ENCODE data around the gene MORC3. TPM values are rescaled to one million over a fixed set of nuclear protein-coding genes. Genes with fewer than 3 reads are reported as not detected.
A peak's percentile ranks its signal among the peaks of the same experiment; 100 is the strongest.

The MORC3 gene
- total and polyA plus RNA-seq, 9 of the 15 experiments (the other 6 are each of a cell fraction or from before 2014, with no cell fraction given): 12.7 to 53.7 (median 36.0) TPM

DNA sequence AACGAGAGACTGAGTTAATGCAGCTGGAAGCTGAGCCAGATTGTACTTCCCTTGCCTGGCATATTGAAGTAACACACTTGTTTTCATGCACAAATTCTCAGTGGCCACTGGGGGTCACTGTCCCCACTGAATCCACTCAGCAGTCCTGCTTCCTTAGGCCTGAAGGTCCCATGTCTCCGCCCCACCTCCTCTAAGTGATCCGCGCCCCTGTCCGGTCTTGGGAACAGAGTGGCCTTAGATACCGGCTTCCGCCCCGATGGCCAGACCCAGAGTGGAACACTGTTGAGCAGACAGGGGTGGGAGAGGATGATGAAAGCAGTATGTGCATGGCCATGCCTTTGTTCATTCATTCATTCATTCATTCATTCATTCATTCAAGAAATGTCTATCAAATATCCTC is 100.0 kb downstream of the MORC3 start (continued):
- TF ChIP-seq SETDB1 (IDR thresholded peaks at IDR 0.05; ENCODE audit: low read length): no peak
- no peak for TF ChIP-seq KHSRP (IDR thresholded peaks at IDR 0.05)
- peak; percentile 88 to 96 for TF ChIP-seq RAD21 (CRISPR knock-in tag; conservative IDR thresholded peaks at IDR 0.05 in 1 of 2, IDR thresholded peaks at IDR 0.05 in 1 of 2)
- TF ChIP-seq POLR2AphosphoS2 (IDR thresholded peaks at IDR 0.05; ENCODE audit: low read length): peak; percentile 40; the same call in 1 of the 2 replicates
- peak; percentile 50; the same call in 1 of the 2 replicates for TF ChIP-seq KLF16 (IDR thresholded peaks at IDR 0.05)
- TF ChIP-seq ZNF436 (CRISPR knock-in tag; IDR thresholded peaks at IDR 0.05): no peak
- no peak for TF ChIP-seq CREB3L1 (IDR thresholded peaks at IDR 0.05; ENCODE audit: borderline replicate concordance, low read depth)
- TF ChIP-seq ETV5 (CRISPR knock-in tag; IDR thresholded peaks at IDR 0.05; ENCODE audit: low read depth): no peak
- TF ChIP-seq E2F3 (CRISPR knock-in tag; IDR thresholded peaks at IDR 0.05): no peak
- TF ChIP-seq SMAD1 (IDR thresholded peaks at IDR 0.05; ENCODE audit: low read depth, low read length, partially characterized antibody): no peak
- TF ChIP-seq, protein P1, sequence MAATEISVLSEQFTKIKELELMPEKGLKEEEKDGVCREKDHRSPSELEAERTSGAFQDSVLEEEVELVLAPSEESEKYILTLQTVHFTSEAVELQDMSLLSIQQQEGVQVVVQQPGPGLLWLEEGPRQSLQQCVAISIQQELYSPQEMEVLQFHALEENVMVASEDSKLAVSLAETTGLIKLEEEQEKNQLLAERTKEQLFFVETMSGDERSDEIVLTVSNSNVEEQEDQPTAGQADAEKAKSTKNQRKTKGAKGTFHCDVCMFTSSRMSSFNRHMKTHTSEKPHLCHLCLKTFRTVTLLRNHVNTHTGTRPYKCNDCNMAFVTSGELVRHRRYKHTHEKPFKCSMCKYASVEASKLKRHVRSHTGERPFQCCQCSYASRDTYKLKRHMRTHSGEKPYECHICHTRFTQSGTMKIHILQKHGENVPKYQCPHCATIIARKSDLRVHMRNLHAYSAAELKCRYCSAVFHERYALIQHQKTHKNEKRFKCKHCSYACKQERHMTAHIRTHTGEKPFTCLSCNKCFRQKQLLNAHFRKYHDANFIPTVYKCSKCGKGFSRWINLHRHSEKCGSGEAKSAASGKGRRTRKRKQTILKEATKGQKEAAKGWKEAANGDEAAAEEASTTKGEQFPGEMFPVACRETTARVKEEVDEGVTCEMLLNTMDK (IDR thresholded peaks at IDR 0.05; ENCODE audit: borderline replicate concordance, insufficient read depth, low read depth, low read length, poor library complexity, severe bottlenecking): no peak
- TF ChIP-seq MTF1 (CRISPR knock-in tag; IDR thresholded peaks at IDR 0.05; ENCODE audit: borderline replicate concordance): no peak
- no peak for TF ChIP-seq KLF10 (CRISPR knock-in tag; IDR thresholded peaks at IDR 0.05)
- no peak for TF ChIP-seq SRSF3 (IDR thresholded peaks at IDR 0.05; ENCODE audit: insufficient read depth, low read length)
- no peak for TF ChIP-seq ESRRB (CRISPR knock-in tag; IDR thresholded peaks at IDR 0.05; ENCODE audit: borderline replicate concordance)
- peak; percentile 52; the same call in 1 of the 2 replicates for TF ChIP-seq KLF13 (tag; IDR thresholded peaks at IDR 0.05; ENCODE audit: borderline replicate concordance, low read depth)
- TF ChIP-seq TBP (optimal IDR thresholded peaks at IDR 0.05; ENCODE audit: low read depth, low read length): no peak
- 0 out of 2 replicates have a peak, but pooled peaks have one; percentile 72 for TF ChIP-seq ZC3H11A (IDR thresholded peaks at IDR 0.05; ENCODE audit: low read depth, low read length)
- TF ChIP-seq PML (IDR thresholded peaks at IDR 0.05; ENCODE audit: low read length): 0 out of 2 replicates have a peak, but pooled peaks have one; percentile 23
- TF ChIP-seq MTA2 (IDR thresholded peaks at IDR 0.05; ENCODE audit: low read depth): no peak
- TF ChIP-seq SP1 (CRISPR knock-in tag; IDR thresholded peaks at IDR 0.05): 0 out of 2 replicates have a peak, but pooled peaks have one; percentile 44
- peak; percentile 57 for TF ChIP-seq GABPB1 (CRISPR knock-in tag; IDR thresholded peaks at IDR 0.05)
- TF ChIP-seq EP300 (IDR thresholded peaks at IDR 0.05; ENCODE audit: low read length): peak; percentile 38; the same call in 1 of the 2 replicates
- 0 out of 2 replicates have a peak, but pooled peaks have one; percentile 25 for TF ChIP-seq SMAD4 (CRISPR knock-in tag; conservative IDR thresholded peaks at IDR 0.05)
- TF ChIP-seq YY1 (IDR thresholded peaks at IDR 0.05; ENCODE audit: borderline replicate concordance in 1 of 3, control insufficient read depth in 1 of 3, extremely low read depth in 1 of 3, insufficient read depth in 3 of 3, insufficient read length in 1 of 3, insufficient replicate concordance in 2 of 3, low read depth in 1 of 3, low read length in 2 of 3): peak in 1 of 3 experiments; percentile 8
- no peak for TF ChIP-seq SMARCA4 (IDR thresholded peaks at IDR 0.05)
- 0 out of 2 replicates have a peak, but pooled peaks have one; percentile 15 for TF ChIP-seq GABPA (tag; conservative IDR thresholded peaks at IDR 0.05; ENCODE audit: low read depth)
- TF ChIP-seq RB1 (IDR thresholded peaks at IDR 0.05; ENCODE audit: low read depth): peak; percentile 30; the same call in 1 of the 2 replicates
